ENCODE results near the gene SPRED2. TPM values are rescaled to one million over a fixed set of nuclear protein-coding genes. Genes with fewer than 3 reads are reported as not detected.

The SPRED2 gene
- total RNA-seq, 4 donors from 2014 or later: 21.9 to 28.8 (median 25.5) TPM

GRCh38 chr2:65281627-65282351 lies 150.6 kb downstream of the SPRED2 start:
- DNase-seq (ENCODE audit: low spot score in 2 of 2): peak in 1 of 2 donors; percentile 39
- Histone ChIP-seq H3K9me3 (no peaks in the 10 kb centered on the region), H3K4me3 (no peak overlapping the region), H3K36me3 (no peaks in the 10 kb centered on the region), H3K27me3 (no peaks in the 10 kb centered on the region), H3K27ac (peak overlapping the region in 2 of 4 donors; percentile 40 to 55), H3K4me1 (peaks cover 0 to 25% (median 5%) of the 10 kb centered on the region in 4 donors)
- no peak for TF ChIP-seq EP300 (IDR thresholded peaks at IDR 0.05)
- TF ChIP-seq CTCF (IDR thresholded peaks at IDR 0.05): no peak
- no peak for TF ChIP-seq POLR2A (IDR thresholded peaks at IDR 0.05)
- 17 to 27% methylated on average over 4 of the region's 4 CpGs for WGBS, 2 donors

- Histone ChIP-seq H3K4me1 (peaks cover 0 to 33% (median 5%) of the 10 kb centered on the region in 4 donors), H3K4me3 (no peak overlapping the region), H3K27ac (no peak overlapping the region), H3K27me3 (no peaks in the 10 kb centered on the region), H3K9me3 (no peaks in the 10 kb centered on the region), H3K36me3 (no peaks in the 10 kb centered on the region)
- DNase-seq (ENCODE audit: low spot score in 2 of 2): no peak
- TF ChIP-seq EP300 (IDR thresholded peaks at IDR 0.05): no peak
- no peak for TF ChIP-seq POLR2A (IDR thresholded peaks at IDR 0.05)
- TF ChIP-seq CTCF (IDR thresholded peaks at IDR 0.05): no peak
- 88 to 89% methylated on average over 6 of the region's 6 CpGs for WGBS, 2 donors
Measured at GRCh38 chr2:65279756-65280155, 152.6 kb downstream of the SPRED2 start.

GRCh38 chr2:65278531-65278981 lies 153.8 kb downstream of the SPRED2 start:
- Histone ChIP-seq H3K9me3 (no peaks in the 10 kb centered on the region), H3K36me3 (no peaks in the 10 kb centered on the region), H3K4me3 (no peak overlapping the region), H3K27ac (no peak overlapping the region), H3K4me1 (peaks cover 0 to 33% (median 5%) of the 10 kb centered on the region in 4 donors), H3K27me3 (no peaks in the 10 kb centered on the region)
- 34% methylated on average over 6 of the region's 6 CpGs for WGBS, 2 donors
- DNase-seq (ENCODE audit: low spot score in 2 of 2): no peak
- TF ChIP-seq POLR2A (IDR thresholded peaks at IDR 0.05) (no peak), EP300 (IDR thresholded peaks at IDR 0.05) (no peak), CTCF (IDR thresholded peaks at IDR 0.05) (no peak)

- peaks cover 0 to 32% (median 5%) of the 10 kb centered on the region in 4 donors for H3K4me1 ChIP-seq
- peaks cover 0 to 6% (median 0%) of the 10 kb centered on the region in 3 donors for H3K36me3 ChIP-seq
- no peak overlapping the region for H3K4me3 ChIP-seq
- DNase-seq (ENCODE audit: low spot score in 2 of 2): no peak
- H3K9me3 ChIP-seq: no peaks in the 10 kb centered on the region
- 75 to 77% methylated on average over 5 of the region's 5 CpGs for WGBS, 2 donors
- TF ChIP-seq EP300 (IDR thresholded peaks at IDR 0.05): no peak
- no peak for TF ChIP-seq POLR2A (IDR thresholded peaks at IDR 0.05)
- no peak for TF ChIP-seq CTCF (IDR thresholded peaks at IDR 0.05)
- no peak overlapping the region for H3K27ac ChIP-seq
- no peaks in the 10 kb centered on the region for H3K27me3 ChIP-seq
Measured at GRCh38 chr2:65277791-65278483, 154.5 kb downstream of the SPRED2 start.

GRCh38 chr2:65277118-65277517 lies 155.3 kb downstream of the SPRED2 start:
- Histone ChIP-seq H3K27me3 (no peaks in the 10 kb centered on the region), H3K36me3 (peaks cover 0 to 14% (median 0%) of the 10 kb centered on the region in 3 donors), H3K9me3 (no peaks in the 10 kb centered on the region), H3K4me3 (no peak overlapping the region), H3K27ac (no peak overlapping the region), H3K4me1 (peaks cover 0 to 23% (median 5%) of the 10 kb centered on the region in 4 donors)
- DNase-seq (ENCODE audit: low spot score in 2 of 2): no peak
- WGBS, 2 donors: 52 to 55% methylated on average over 3 of the region's 3 CpGs
- no peak for TF ChIP-seq POLR2A (IDR thresholded peaks at IDR 0.05)

Data from tibial nerve (tissue), 4 donors.